GM19395 (cell line): ENCODE measurements around the gene FDX1.

ENCODE experiments used
- ATAC-seq: cut with Tn5 transposase; IDR thresholded peaks from one replicate; pipeline ENCODE4 v1.9.1; 2021; ENCODE audit warnings: mild to moderate bottlenecking, moderate library complexity; ENCODE audit not compliant: unreplicated experiment

Gene FDX1

GRCh38 chr11:110467556-110467955 is 37.8 kb downstream of the FDX1 start:
- no peak for ATAC-seq

GRCh38 chr11:110468121-110468520 is 38.4 kb downstream of the FDX1 start:
- no peak for ATAC-seq

GRCh38 chr11:110469127-110469526 is 39.4 kb downstream of the FDX1 start:
- ATAC-seq, result no peak

GRCh38 chr11:110470716-110471115 is 41.0 kb downstream of the FDX1 start:
- no peak for ATAC-seq

- no peak for ATAC-seq
Observed at GRCh38 chr11:110471371-110471770, 41.6 kb downstream of the FDX1 start.

GRCh38 chr11:110472858-110473257 is 43.1 kb downstream of the FDX1 start:
- ATAC-seq, result no peak

GRCh38 chr11:110473706-110474105 is 44.0 kb downstream of the FDX1 start:
- ATAC-seq, result no peak

- no peak for ATAC-seq
Observed at GRCh38 chr11:110474578-110474977, 44.8 kb downstream of the FDX1 start.

GRCh38 chr11:110475671-110476070 is 45.9 kb downstream of the FDX1 start:
- no peak for ATAC-seq

- no peak for ATAC-seq
Observed at GRCh38 chr11:110478410-110478809, 48.7 kb downstream of the FDX1 start.

- ATAC-seq, result no peak
Observed at GRCh38 chr11:110479108-110480101, 49.7 kb downstream of the FDX1 start.

- no peak for ATAC-seq
Observed at GRCh38 chr11:110481523-110481922, 51.8 kb downstream of the FDX1 start.

- ATAC-seq, result no peak
Observed at GRCh38 chr11:110486156-110486555, 56.4 kb downstream of the FDX1 start.

GRCh38 chr11:110488446-110488845 is 58.7 kb downstream of the FDX1 start:
- ATAC-seq, result no peak

- ATAC-seq, result no peak
Observed at GRCh38 chr11:110490886-110491285, 61.1 kb downstream of the FDX1 start.

- ATAC-seq, result no peak
Observed at GRCh38 chr11:110491577-110492320, 62.0 kb downstream of the FDX1 start.

- no peak for ATAC-seq
Observed at GRCh38 chr11:110492321-110492685, 62.6 kb downstream of the FDX1 start.

- no peak for ATAC-seq
Observed at GRCh38 chr11:110493346-110493745, 63.6 kb downstream of the FDX1 start.

- ATAC-seq, result no peak
Observed at GRCh38 chr11:110497231-110497978, 67.7 kb downstream of the FDX1 start.

- no peak for ATAC-seq
Observed at GRCh38 chr11:110501428-110501827, 71.7 kb downstream of the FDX1 start.
